Measurements from ENCODE around the gene FLAD1. TPM values are rescaled to one million over a fixed set of nuclear protein-coding genes. Genes with fewer than 3 reads are reported as not detected.

FLAD1 gene
- total RNA-seq, 4 donors from 2014 or later, result 29.7 to 50.3 (median 46.3) TPM

GRCh38 chr1:154937085-154937987, 45.8 kb upstream of the FLAD1 start:
- Histone ChIP-seq H3K27me3 (no peaks in the 10 kb centered on the region), H3K4me1 (peaks cover 0 to 40% (median 18%) of the 10 kb centered on the region in 4 donors), H3K36me3 (no peaks in the 10 kb centered on the region), H3K9me3 (no peaks in the 10 kb centered on the region), H3K27ac (peak overlapping the region; percentile 93 to 99 (median 96)), H3K4me3 (peak overlapping the region; percentile 57 to 71 (median 66))
- TF ChIP-seq CTCF (IDR thresholded peaks at IDR 0.05), result peak in 5 of 6 experiments; percentile 27 to 45 (median 36)
- peak; percentile 47 to 69 for TF ChIP-seq POLR2A (IDR thresholded peaks at IDR 0.05)
- peak; percentile 90 to 94 (median 93) for DNase-seq

GRCh38 chr1:154937988-154938386, 45.2 kb upstream of the FLAD1 start:
- H3K36me3 ChIP-seq, result no peaks in the 10 kb centered on the region
- peaks cover 0 to 43% (median 24%) of the 10 kb centered on the region in 4 donors for H3K4me1 ChIP-seq
- no peaks in the 10 kb centered on the region for H3K27me3 ChIP-seq
- peak overlapping the region; percentile 93 to 99 (median 96) for H3K27ac ChIP-seq
- no peak for DNase-seq
- H3K4me3 ChIP-seq, result peak overlapping the region in 3 of 4 donors; percentile 57 to 71 (median 65)
- H3K9me3 ChIP-seq, result no peaks in the 10 kb centered on the region
- TF ChIP-seq CTCF (IDR thresholded peaks at IDR 0.05) (no peak), POLR2A (IDR thresholded peaks at IDR 0.05) (no peak)

GRCh38 chr1:154938604-154939399, 44.3 kb upstream of the FLAD1 start:
- peak overlapping the region in 3 of 4 donors; percentile 27 to 99 (median 93) for H3K27ac ChIP-seq
- H3K4me1 ChIP-seq, result peaks cover 0 to 48% (median 32%) of the 10 kb centered on the region in 4 donors
- no peak overlapping the region for H3K4me3 ChIP-seq
- no peak for DNase-seq
- TF ChIP-seq POLR2A (IDR thresholded peaks at IDR 0.05), result no peak
- TF ChIP-seq CTCF (IDR thresholded peaks at IDR 0.05), result no peak
- H3K27me3 ChIP-seq, result no peaks in the 10 kb centered on the region
- H3K36me3 ChIP-seq, result no peaks in the 10 kb centered on the region
- H3K9me3 ChIP-seq, result no peaks in the 10 kb centered on the region

- Histone ChIP-seq H3K9me3 (no peaks in the 10 kb centered on the region), H3K4me3 (no peak overlapping the region), H3K4me1 (peaks cover 4 to 60% (median 39%) of the 10 kb centered on the region in 4 donors), H3K27ac (no peak overlapping the region), H3K36me3 (peaks cover 0 to 5% (median 0%) of the 10 kb centered on the region in 3 donors), H3K27me3 (no peaks in the 10 kb centered on the region)
- no peak for TF ChIP-seq CTCF (IDR thresholded peaks at IDR 0.05)
- no peak for TF ChIP-seq POLR2A (IDR thresholded peaks at IDR 0.05)
- no peak for DNase-seq
These were observed 43.0 kb upstream of the FLAD1 start for GRCh38 chr1:154940213-154940560.

- H3K4me3 ChIP-seq, result no peak overlapping the region
- no peak overlapping the region for H3K27ac ChIP-seq
- H3K27me3 ChIP-seq, result no peaks in the 10 kb centered on the region
- DNase-seq, result no peak
- H3K36me3 ChIP-seq, result peaks cover 0 to 8% (median 0%) of the 10 kb centered on the region in 3 donors
- H3K9me3 ChIP-seq, result no peaks in the 10 kb centered on the region
- H3K4me1 ChIP-seq, result peaks cover 4 to 60% (median 38%) of the 10 kb centered on the region in 4 donors
- TF ChIP-seq CTCF (IDR thresholded peaks at IDR 0.05) (no peak), POLR2A (IDR thresholded peaks at IDR 0.05) (no peak)
These were observed 42.4 kb upstream of the FLAD1 start for GRCh38 chr1:154940651-154941194.
